DOHH2 (cell line): ENCODE data around the gene PLEKHA1.

Source experiments
- EZH2phosphoT487 ChIP-seq: fragments of 200-600 bp; sonication (generic); IDR thresholded peaks from 2 replicates; pipeline ENCODE4 v1.6.1; 2017; ENCODE audit warnings: borderline replicate concordance, mild to moderate bottlenecking, antibody characterized with exemption, low read length, moderate library complexity, mixed read lengths
- TF ChIP-seq, protein P1 (sequence below): fragments of 200-600 bp; sonication (generic); IDR thresholded peaks from one replicate; pipeline ENCODE4 v1.5.1; 2014; ENCODE audit warnings: antibody characterized with exemption, mild to moderate bottlenecking, low read depth, low read length; ENCODE audit not compliant: poor library complexity, severe bottlenecking

DNA sequence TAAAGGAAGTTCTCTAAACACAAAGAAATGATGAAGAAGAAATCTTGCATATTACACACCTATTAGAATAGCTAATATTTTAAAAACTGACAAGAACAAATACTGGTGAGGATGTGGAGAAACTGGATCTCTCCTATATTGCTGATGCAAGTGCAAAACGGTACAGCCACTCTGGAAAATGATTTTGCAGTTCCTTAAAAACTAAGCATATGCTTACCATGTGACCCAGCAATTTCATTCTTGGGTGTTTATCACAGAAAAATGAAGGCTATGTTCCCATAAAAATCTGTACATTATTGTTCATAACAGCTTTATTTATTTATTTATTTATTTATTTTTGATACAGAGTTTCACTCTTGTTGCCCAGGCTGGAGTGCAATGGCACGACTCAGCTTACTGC lies 14.9 kb upstream of the PLEKHA1 start:
- TF ChIP-seq, protein P1, sequence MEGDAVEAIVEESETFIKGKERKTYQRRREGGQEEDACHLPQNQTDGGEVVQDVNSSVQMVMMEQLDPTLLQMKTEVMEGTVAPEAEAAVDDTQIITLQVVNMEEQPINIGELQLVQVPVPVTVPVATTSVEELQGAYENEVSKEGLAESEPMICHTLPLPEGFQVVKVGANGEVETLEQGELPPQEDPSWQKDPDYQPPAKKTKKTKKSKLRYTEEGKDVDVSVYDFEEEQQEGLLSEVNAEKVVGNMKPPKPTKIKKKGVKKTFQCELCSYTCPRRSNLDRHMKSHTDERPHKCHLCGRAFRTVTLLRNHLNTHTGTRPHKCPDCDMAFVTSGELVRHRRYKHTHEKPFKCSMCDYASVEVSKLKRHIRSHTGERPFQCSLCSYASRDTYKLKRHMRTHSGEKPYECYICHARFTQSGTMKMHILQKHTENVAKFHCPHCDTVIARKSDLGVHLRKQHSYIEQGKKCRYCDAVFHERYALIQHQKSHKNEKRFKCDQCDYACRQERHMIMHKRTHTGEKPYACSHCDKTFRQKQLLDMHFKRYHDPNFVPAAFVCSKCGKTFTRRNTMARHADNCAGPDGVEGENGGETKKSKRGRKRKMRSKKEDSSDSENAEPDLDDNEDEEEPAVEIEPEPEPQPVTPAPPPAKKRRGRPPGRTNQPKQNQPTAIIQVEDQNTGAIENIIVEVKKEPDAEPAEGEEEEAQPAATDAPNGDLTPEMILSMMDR, result no peak
- no peak for TF ChIP-seq EZH2phosphoT487
